T47D (cell line): ENCODE data around the gene NFE2L2.
A peak's percentile ranks its signal among the peaks of the same experiment; 100 is the strongest.
"Not testable (repeated sequence)": the region's sequence is repeated elsewhere in the genome, so short reads cannot be mapped to it uniquely, and the experiment has no call there.

Experiments
- DNase-seq, 2 experiments: peaks; one replicate each; pipeline versions ENCODE4 v3.0.0 to v3.0.0-alpha.2; 2011 to 2012; ENCODE audit warnings: low read depth in 1 of 2, low spot score in 1 of 2
- JUND ChIP-seq: IDR thresholded peaks from 2 replicates; pipeline ENCODE4 v1.6.1; 2012; ENCODE audit warnings: low read depth
- in situ Hi-C: cut with HindIII; loops from 2 replicates; pipeline ENCODE4 v1.10.0; 2016; ENCODE audit warnings: low sequenced_read_pairs, low pct_unique_long_range_greater_than_20kb

NFE2L2 gene

GRCh38 chr2:177264693-177265587 is at the start of gene NFE2L2:
Gene NFE2L2 (minus strand): TSS chr2:177264727. CDS start chr2:177264576, 151 bp downstream.
- TF ChIP-seq JUND: no peak
- peak; percentile 77 to 84 for DNase-seq
- in situ Hi-C loops: no loop called here

- in situ Hi-C loops: no loop called here
- TF ChIP-seq JUND: no peak
- no peak for DNase-seq
Measured at GRCh38 chr2:177314194-177314593, 49.7 kb upstream of the NFE2L2 start.

- in situ Hi-C loops: no loop called here
- no peak for TF ChIP-seq JUND
- DNase-seq: no peak
Measured at GRCh38 chr2:177313162-177313781, 48.7 kb upstream of the NFE2L2 start.

GRCh38 chr2:177312562-177312961 is 48.0 kb upstream of the NFE2L2 start:
- in situ Hi-C loops: no loop called here
- no peak for TF ChIP-seq JUND
- no peak for DNase-seq

- in situ Hi-C loops, DNase-seq: not testable (repeated sequence)
Measured at GRCh38 chr2:177309672-177310309, 45.3 kb upstream of the NFE2L2 start.

GRCh38 chr2:177306550-177306949 is 42.0 kb upstream of the NFE2L2 start:
- in situ Hi-C loops: no loop called here
- DNase-seq: no peak
- no peak for TF ChIP-seq JUND

- DNase-seq: no peak
- TF ChIP-seq JUND: no peak
- in situ Hi-C loops: no loop called here
Measured at GRCh38 chr2:177303939-177304338, 39.4 kb upstream of the NFE2L2 start.

- no peak for TF ChIP-seq JUND
- in situ Hi-C loops: no loop called here
- DNase-seq: no peak
Measured at GRCh38 chr2:177302552-177302951, 38.0 kb upstream of the NFE2L2 start.

GRCh38 chr2:177298191-177298590 is 33.7 kb upstream of the NFE2L2 start:
- no peak for TF ChIP-seq JUND
- no peak for DNase-seq
- in situ Hi-C loops: no loop called here

- DNase-seq: peak; percentile 11 to 42
- TF ChIP-seq JUND: no peak
- in situ Hi-C loops: no loop called here
Measured at GRCh38 chr2:177296040-177296439, 31.5 kb upstream of the NFE2L2 start.

GRCh38 chr2:177295484-177295883 is 31.0 kb upstream of the NFE2L2 start:
- TF ChIP-seq JUND: no peak
- no peak for DNase-seq
- in situ Hi-C loops: no loop called here

GRCh38 chr2:177291701-177292100 is 27.2 kb upstream of the NFE2L2 start:
- DNase-seq: no peak
- no peak for TF ChIP-seq JUND
- in situ Hi-C loops: no loop called here
